ENCODE data around the gene KCNA1.

Gene KCNA1

DNA sequence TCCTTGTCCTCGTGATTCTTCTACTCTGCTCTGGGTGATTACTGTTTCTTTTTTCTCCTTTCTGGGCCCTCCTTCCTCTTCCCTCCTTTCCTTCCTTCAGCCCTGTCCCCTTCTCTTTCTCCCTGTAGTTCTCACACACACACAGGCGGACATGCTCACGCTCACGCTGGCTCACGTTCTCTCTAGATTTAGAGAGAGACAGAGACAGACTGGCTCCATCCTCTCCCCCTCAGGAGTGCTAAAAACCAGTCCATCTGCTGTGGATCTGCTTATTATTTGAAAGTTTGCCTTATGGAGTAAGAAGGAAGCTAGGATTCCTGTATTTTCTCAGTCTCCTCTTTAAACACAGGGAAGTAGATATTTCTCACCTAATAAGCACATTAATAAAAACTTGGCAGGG, 48.1 kb downstream of the KCNA1 start:
- Mint-ChIP-seq H3K4me1 (ENCODE audit: low read depth in 2 of 2) (no peaks in the 10 kb centered on the region), H3K27ac (no peak overlapping the region), H3K9me3 (no peaks in the 10 kb centered on the region), H3K27me3 (peaks cover 56 to 96% of the 10 kb centered on the region in 2 donors), H3K36me3 (ENCODE audit: insufficient read depth) (no peaks in the 10 kb centered on the region), H3K4me3 (no peak overlapping the region)
- ATAC-seq (replicated peaks) (no peak), DNase-seq (no peak)

DNA sequence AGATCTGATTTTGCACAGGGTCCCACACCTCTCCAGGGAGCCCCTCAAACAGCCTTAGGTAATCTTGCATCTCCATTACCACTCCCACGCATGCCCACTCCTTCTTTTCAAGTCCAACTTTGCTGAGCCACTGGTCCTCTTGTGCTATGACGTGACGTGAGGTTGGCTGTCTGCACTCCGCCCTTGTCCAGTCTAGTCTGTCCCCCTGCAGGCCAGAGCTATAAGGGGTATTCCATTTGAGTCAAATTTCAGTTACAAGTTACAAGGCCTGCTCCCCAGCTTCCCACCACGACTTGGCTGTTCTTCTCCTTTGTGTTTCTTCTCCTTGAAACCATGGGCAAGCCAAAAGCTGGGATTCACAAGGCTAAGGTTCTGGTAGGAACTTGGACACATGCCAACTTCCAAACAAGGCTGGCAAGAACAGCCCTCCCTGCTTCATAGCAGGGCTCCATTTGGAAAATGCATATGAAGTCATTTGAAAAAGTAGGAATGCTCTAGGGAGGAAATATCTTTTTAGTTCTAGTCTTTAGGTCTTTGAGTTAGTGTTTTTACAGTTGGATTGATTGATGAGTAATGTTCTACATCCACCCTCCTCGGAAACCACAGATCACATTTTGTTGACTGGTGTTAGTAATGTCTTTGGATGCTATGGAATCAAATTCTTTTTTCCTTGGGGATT, 49.1 kb downstream of the KCNA1 start:
- no peaks in the 10 kb centered on the region for H3K4me1 Mint-ChIP-seq (ENCODE audit: low read depth in 2 of 2)
- ATAC-seq (replicated peaks) (no peak), DNase-seq (no peak)
- peaks cover 52 to 96% of the 10 kb centered on the region in 2 donors for H3K27me3 Mint-ChIP-seq
- no peaks in the 10 kb centered on the region for H3K36me3 Mint-ChIP-seq (ENCODE audit: insufficient read depth)
- no peak overlapping the region for H3K4me3 Mint-ChIP-seq
- no peak overlapping the region for H3K27ac Mint-ChIP-seq
- no peaks in the 10 kb centered on the region for H3K9me3 Mint-ChIP-seq

DNA sequence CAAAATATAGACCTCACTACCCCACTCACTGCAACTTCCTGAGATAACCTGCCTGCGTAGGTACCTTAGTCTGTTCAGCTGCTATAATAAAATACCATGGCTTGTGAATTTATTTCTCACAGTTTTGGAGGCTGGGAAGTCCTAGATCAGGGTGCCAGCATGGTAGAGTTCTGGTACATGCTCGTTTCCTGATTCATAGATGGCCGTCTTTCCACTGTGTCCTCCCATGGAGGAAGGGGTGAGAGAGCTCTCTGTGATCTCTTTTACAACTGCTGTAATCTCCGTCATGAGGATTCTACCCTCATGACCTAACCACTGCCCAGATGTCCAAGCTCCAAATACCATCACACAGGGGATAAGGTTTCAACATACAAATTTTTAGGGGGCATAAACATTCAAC, 49.7 kb downstream of the KCNA1 start:
- Mint-ChIP-seq H3K4me3 (no peak overlapping the region), H3K4me1 (ENCODE audit: low read depth in 2 of 2) (no peaks in the 10 kb centered on the region), H3K9me3 (no peaks in the 10 kb centered on the region), H3K27me3 (peaks cover 57 to 96% of the 10 kb centered on the region in 2 donors), H3K27ac (no peak overlapping the region), H3K36me3 (ENCODE audit: insufficient read depth) (no peaks in the 10 kb centered on the region)
- ATAC-seq (replicated peaks) (no peak), DNase-seq (no peak)

DNA sequence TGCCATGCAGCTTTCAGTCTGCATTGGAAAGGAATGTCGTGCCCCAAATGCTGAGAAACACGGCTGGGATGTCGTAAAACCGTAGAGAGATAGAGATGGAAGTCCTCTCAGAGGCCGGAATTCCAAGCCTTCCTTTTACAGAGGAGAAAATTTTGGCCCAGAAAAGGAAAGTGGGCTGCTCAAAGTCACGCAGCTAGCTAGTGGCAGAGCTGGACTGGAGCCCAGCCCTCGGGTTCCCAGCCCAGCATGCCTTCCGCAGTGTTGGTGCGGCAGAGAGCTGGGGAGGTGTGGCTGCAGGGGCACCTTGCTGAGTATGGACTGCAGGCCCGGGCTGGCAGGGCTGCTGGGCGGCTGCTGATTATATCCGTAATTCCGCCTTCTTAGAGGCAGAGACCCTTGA, 50.3 kb downstream of the KCNA1 start:
- Mint-ChIP-seq H3K27me3 (peaks cover 64 to 96% of the 10 kb centered on the region in 2 donors), H3K27ac (no peak overlapping the region), H3K36me3 (ENCODE audit: insufficient read depth) (no peaks in the 10 kb centered on the region), H3K4me1 (ENCODE audit: low read depth in 2 of 2) (no peaks in the 10 kb centered on the region), H3K9me3 (no peaks in the 10 kb centered on the region), H3K4me3 (no peak overlapping the region)
- DNase-seq: no peak
- no peak for ATAC-seq (replicated peaks)

DNA sequence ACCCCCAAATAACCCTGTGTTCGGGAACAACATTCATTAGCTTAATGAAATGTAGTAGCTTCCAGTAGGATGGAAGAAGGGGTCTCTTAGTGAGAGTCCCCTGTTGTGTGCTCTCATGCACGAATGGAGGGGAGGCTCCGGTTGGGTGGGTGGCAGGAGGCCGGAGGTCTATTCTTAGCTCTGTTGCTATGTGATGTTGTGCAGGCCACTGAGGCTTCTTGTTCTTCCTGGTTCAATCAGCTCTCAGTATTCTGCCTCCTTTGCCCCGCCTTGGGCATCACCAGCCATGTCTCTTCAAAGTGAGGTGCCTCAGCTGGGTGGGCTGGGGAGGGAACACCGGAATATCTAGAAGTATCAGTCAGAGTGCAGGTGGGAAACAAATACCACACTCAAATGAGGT, 50.8 kb downstream of the KCNA1 start:
- Mint-ChIP-seq H3K27me3 (peaks cover 62 to 95% of the 10 kb centered on the region in 2 donors), H3K9me3 (no peaks in the 10 kb centered on the region), H3K4me1 (ENCODE audit: low read depth in 2 of 2) (no peaks in the 10 kb centered on the region), H3K36me3 (ENCODE audit: insufficient read depth) (no peaks in the 10 kb centered on the region), H3K27ac (no peak overlapping the region), H3K4me3 (no peak overlapping the region)
- no peak for ATAC-seq (replicated peaks)
- no peak for DNase-seq

DNA sequence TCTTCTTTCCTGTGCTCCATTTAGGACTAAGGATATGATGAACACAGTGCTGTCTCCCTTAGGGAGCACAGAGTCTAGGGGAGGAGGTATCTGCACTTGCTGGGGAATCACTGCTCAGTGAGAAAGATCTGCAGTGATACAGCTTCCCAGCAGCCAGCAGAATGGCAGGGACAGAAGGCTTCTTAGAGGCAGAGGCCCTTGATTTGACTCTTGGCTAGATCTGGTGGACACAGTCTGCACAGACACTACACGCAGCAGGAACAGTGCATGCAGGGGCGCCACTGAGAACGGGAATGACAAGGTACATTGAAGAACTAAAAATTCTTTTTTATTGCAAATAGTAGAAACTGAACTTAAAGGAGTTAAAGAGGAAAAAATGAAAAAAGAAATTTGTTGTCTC, 51.6 kb downstream of the KCNA1 start:
- H3K4me1 Mint-ChIP-seq (ENCODE audit: low read depth in 2 of 2): no peaks in the 10 kb centered on the region

DNA sequence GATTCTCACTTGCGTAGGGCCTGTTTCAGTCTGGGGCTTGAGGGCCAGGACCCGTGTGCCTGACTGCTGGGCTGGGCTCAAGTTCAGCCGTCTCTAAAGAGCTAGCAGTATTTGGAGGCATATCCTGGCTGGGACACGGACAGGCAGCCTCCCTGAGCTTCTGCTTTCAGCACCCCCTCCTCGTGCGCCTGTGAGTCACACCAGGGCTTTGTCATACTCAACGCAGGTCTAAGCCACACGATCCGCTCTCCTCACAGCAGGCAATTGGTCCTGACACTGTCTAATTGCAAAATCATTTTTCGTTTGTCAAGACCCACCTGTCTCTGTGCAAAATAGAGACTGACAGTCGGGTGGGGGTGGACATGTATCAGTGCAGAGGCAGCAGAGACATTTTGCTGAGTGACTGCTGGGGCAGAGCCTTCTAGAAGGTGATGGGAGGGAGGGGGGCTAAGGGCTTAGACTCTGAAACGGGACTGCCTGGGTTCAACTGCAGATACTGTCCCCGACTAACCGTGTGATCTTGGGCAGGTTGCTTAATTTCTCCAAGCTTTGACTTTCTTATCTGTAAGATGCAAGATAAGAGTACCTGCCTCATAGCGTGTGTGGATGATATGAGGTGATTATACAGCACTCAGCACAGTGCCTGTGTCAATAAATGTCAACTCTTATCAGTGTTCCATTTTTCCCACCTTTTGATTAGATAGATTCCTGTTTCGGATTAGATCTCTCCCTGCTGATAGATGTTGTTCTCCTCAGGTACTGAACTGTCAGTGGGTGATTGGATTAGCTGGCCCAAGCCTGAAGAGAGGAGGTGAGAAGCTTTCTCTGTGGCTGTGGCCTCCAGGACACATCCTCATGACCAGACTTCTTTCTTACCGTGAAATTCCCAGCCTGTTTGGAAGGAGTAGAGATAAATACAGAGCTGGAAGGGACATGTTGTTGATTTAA, 53.1 kb downstream of the KCNA1 start:
- Mint-ChIP-seq H3K36me3 (ENCODE audit: insufficient read depth) (no peaks in the 10 kb centered on the region), H3K27me3 (peaks cover 45 to 90% of the 10 kb centered on the region in 2 donors), H3K4me1 (ENCODE audit: low read depth in 2 of 2) (no peaks in the 10 kb centered on the region), H3K9me3 (no peaks in the 10 kb centered on the region), H3K27ac (no peak overlapping the region), H3K4me3 (no peak overlapping the region)
- no peak for DNase-seq
- ATAC-seq (replicated peaks): no peak

More for the DNA sequence above, 51.6 kb downstream of the KCNA1 start:
- Mint-ChIP-seq H3K27me3 (peaks cover 54 to 91% of the 10 kb centered on the region in 2 donors), H3K9me3 (no peaks in the 10 kb centered on the region), H3K27ac (no peak overlapping the region), H3K4me3 (no peak overlapping the region), H3K36me3 (ENCODE audit: insufficient read depth) (no peaks in the 10 kb centered on the region)
- no peak for DNase-seq
- no peak for ATAC-seq (replicated peaks)
